ENCODE results near the gene C6orf89. TPM values are rescaled to one million over a fixed set of nuclear protein-coding genes. Genes with fewer than 3 reads are reported as not detected.

The C6orf89 gene
- total RNA-seq, 3 donors from 2014 or later = 27.2 to 27.7 (median 27.4) TPM

- Mint-ChIP-seq H3K36me3 (ENCODE audit: insufficient read depth) (peaks cover 56% of the 10 kb centered on the region), H3K27me3 (ENCODE audit: low read depth) (no peaks in the 10 kb centered on the region), H3K9me3 (no peaks in the 10 kb centered on the region), H3K4me1 (ENCODE audit: low read depth) (peaks cover 38% of the 10 kb centered on the region), H3K4me3 (no peak overlapping the region)
- DNase-seq (no peak), ATAC-seq (no peak)
Observed at GRCh38 chr6:36862848-36863382, 22.8 kb upstream of the C6orf89 start.

GRCh38 chr6:36863670-36864540 lies 21.8 kb upstream of the C6orf89 start:
- no peak for DNase-seq
- Mint-ChIP-seq H3K27me3 (ENCODE audit: low read depth) (no peaks in the 10 kb centered on the region), H3K4me3 (no peak overlapping the region), H3K9me3 (no peaks in the 10 kb centered on the region), H3K36me3 (ENCODE audit: insufficient read depth) (peaks cover 55% of the 10 kb centered on the region), H3K4me1 (ENCODE audit: low read depth) (peaks cover 41% of the 10 kb centered on the region)
- ATAC-seq = no peak

DNA sequence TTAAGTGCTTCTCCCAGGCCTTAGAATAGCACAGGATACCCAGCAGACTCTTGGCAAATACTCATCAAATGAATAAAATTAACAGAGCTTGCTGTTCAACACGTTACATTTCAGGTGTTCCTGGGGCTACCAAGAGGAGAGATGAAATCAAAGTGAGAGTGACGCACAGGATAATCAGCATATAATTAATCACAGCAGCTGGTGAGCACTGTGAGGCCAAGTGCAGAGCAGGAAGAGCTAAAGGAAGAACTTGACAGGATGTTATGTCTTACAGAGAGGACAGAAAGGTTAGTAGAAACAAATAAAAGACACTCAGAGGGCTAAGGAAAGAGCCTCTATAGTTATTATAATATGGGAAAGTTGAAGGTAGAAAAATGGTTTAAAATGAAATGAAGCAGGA lies 19.9 kb upstream of the C6orf89 start:
- H3K4me3 Mint-ChIP-seq = no peak overlapping the region
- H3K36me3 Mint-ChIP-seq (ENCODE audit: insufficient read depth) = peaks cover 60% of the 10 kb centered on the region
- DNase-seq = no peak
- peaks cover 49% of the 10 kb centered on the region for H3K4me1 Mint-ChIP-seq (ENCODE audit: low read depth)
- peak in 1 of 2 donors; percentile 21 for ATAC-seq
- no peaks in the 10 kb centered on the region for H3K9me3 Mint-ChIP-seq
- H3K27me3 Mint-ChIP-seq (ENCODE audit: low read depth) = no peaks in the 10 kb centered on the region

DNA sequence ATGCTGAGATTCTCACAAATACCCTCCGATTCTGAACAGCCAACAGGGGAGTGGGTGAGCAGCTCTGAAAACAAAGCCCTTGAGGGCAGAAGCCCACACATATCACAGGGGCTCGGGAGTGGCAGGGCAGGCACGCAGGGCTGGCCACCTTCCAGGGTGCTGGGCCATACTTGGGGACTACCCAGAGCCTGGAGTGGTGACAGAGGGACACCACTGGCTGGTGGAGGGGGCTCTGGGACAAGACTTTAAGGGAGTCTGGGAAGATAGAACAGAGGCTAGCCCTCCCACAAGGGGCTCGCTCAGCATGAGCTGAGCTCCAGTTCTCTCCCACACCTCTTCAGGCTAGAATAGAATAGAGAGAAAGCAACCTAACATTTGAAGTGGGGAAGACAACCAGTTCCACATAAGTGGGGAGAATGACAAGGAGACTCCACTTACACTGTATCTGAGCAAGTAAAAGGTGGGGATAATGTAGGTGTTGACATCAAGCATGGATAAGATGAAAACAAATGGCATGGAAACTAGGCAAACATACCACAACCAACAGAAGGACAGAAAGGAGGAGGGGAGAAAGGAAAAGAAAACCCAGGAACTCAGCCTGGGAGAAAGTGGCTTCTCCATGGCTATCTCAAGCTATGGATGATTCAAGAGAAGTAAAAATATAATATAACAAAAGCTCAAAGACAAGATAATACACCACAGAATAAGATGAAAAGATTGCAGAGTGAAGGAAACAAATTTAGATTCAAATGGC lies 18.1 kb upstream of the C6orf89 start:
- no peak for DNase-seq
- H3K4me1 Mint-ChIP-seq (ENCODE audit: low read depth) = peaks cover 55% of the 10 kb centered on the region
- no peaks in the 10 kb centered on the region for H3K9me3 Mint-ChIP-seq
- ATAC-seq = no peak
- H3K36me3 Mint-ChIP-seq (ENCODE audit: insufficient read depth) = peaks cover 64% of the 10 kb centered on the region
- no peak overlapping the region for H3K4me3 Mint-ChIP-seq
- no peaks in the 10 kb centered on the region for H3K27me3 Mint-ChIP-seq (ENCODE audit: low read depth)

DNA sequence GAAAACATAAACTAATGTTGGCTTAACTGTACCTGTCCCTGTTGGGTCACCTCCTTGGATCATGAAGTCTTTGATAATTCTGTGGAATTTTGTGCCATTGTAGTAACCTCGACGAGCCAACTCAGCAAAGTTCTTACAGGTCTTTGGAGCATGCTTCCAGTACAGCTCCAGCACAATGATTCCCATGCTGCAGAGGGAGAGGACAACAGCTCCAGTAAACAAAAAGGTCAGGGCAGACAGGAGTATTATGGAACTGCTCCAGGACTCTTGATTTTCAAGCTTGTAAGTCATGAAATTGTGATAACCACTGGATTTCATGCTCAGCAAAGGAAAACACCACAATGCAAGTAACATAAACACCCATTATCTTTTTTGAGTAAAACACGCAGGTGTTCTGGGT lies 14.1 kb upstream of the C6orf89 start:
- DNase-seq (no peak), ATAC-seq (no peak)
- Mint-ChIP-seq H3K4me1 (ENCODE audit: low read depth) (peaks cover 44% of the 10 kb centered on the region), H3K9me3 (no peaks in the 10 kb centered on the region), H3K27me3 (ENCODE audit: low read depth) (no peaks in the 10 kb centered on the region), H3K36me3 (ENCODE audit: insufficient read depth) (peaks cover 38% of the 10 kb centered on the region), H3K4me3 (no peak overlapping the region)

- DNase-seq (no peak), ATAC-seq (no peak)
- H3K27me3 Mint-ChIP-seq (ENCODE audit: low read depth) = peaks cover 4% of the 10 kb centered on the region
- H3K36me3 Mint-ChIP-seq (ENCODE audit: insufficient read depth) = peaks cover 27% of the 10 kb centered on the region
- peaks cover 32% of the 10 kb centered on the region for H3K4me1 Mint-ChIP-seq (ENCODE audit: low read depth)
- peak overlapping the region; percentile 90 for H3K4me3 Mint-ChIP-seq
- H3K9me3 Mint-ChIP-seq = no peaks in the 10 kb centered on the region
Observed at GRCh38 chr6:36873115-36873514, 12.6 kb upstream of the C6orf89 start.

DNA sequence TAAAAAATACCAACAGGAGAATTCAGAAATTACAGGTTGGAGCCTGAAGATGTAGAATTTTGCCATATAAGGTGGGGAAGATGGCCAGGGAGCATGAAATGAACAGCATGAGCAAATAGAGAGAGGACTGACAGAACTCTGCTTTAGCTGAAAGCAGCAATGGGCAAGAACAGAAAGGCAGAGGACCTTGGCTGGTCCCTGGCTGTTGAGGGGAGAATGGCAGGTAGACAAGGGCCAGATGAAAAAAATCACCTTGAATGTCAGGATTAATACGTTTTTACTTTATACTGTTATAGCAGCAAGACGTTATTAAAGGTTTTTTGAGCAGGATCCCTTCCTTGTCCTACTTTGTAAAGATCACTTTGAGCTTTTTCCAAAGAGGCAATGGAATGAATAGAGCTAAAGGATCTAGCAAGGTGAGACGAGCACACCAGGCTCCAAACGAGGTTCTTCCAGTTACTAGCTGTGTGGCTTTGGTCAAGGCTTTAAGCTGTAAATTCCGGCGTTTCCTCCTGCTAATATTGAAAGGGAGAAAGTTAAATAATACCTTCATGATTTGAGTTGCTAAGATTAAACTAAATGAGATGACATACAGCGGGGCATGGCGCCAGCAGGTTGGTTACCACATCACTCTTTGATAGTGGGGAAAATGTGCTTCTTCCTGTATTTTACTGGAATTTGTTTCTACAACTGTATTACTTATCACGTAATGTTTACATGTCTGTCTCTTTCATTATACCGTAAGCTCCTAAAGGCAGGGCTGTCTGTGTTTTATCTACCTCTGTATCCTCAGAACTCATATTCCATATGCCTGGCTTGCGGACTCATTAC lies 11.9 kb upstream of the C6orf89 start:
- H3K27me3 Mint-ChIP-seq (ENCODE audit: low read depth) = peaks cover 5% of the 10 kb centered on the region
- peaks cover 23% of the 10 kb centered on the region for H3K36me3 Mint-ChIP-seq (ENCODE audit: insufficient read depth)
- peaks cover 30% of the 10 kb centered on the region for H3K4me1 Mint-ChIP-seq (ENCODE audit: low read depth)
- no peak for DNase-seq
- no peaks in the 10 kb centered on the region for H3K9me3 Mint-ChIP-seq
- peak in 1 of 2 donors; percentile 3 for ATAC-seq
- peak overlapping the region; percentile 90 for H3K4me3 Mint-ChIP-seq

DNA sequence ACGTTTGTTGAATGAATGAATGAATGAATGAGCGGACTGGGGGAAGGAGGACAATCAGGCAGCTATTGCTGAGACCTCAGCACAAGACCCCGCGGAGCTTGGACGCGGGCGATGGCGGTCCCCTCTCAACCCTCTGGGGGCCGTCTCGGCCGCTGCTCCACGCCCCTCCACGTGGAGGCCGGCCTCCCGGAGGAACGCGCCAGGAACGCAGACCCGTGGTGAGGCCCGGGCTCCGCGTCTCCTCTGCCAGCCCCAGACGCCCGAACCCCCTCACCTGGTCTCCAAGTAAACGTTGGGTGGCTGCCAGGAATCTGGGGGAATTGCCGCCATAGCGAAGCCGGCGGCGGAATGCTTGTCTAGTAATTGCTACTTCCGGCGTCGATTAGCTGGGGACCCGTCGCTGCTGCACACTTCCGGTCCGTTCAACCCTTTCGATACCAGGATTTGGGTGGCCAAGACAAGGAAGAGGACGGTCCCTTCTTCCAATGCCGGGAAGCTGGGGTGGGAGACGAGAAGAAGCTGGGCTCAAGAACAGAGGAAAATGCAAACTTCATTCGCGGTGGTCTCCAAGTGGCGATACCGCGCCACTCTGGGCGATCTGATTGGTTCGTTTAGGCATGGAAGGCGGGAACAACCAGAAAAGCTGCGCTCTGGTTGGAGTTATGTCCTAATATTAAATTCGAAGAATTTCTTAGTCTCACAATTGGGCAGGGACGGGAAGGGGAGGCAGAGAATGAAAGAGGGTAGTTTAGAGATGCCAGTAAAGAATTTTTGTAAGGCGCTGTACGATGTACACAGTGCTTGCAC lies 11.1 kb upstream of the C6orf89 start, which contains the start of gene PPIL1:
TSS of gene PPIL1 (minus strand) at position 361 of the 807 bp plus-strand sequence. CDS start at position 330, 31 bp downstream.
- H3K9me3 Mint-ChIP-seq = no peaks in the 10 kb centered on the region
- ATAC-seq (peak; percentile 91), DNase-seq (peak; percentile 77)
- H3K27me3 Mint-ChIP-seq (ENCODE audit: low read depth) = peaks cover 8% of the 10 kb centered on the region
- H3K4me3 Mint-ChIP-seq = peak within 1 kb of the TSS; percentile 90
- peaks cover 26% of the 10 kb centered on the region for H3K4me1 Mint-ChIP-seq (ENCODE audit: low read depth)
- H3K36me3 Mint-ChIP-seq (ENCODE audit: insufficient read depth) = peaks cover 21% of the 10 kb centered on the region

GRCh38 chr6:36875250-36875633 lies 10.5 kb upstream of the C6orf89 start:
- peaks cover 17% of the 10 kb centered on the region for H3K36me3 Mint-ChIP-seq (ENCODE audit: insufficient read depth)
- peaks cover 26% of the 10 kb centered on the region for H3K4me1 Mint-ChIP-seq (ENCODE audit: low read depth)
- no peaks in the 10 kb centered on the region for H3K9me3 Mint-ChIP-seq
- no peak for ATAC-seq
- peaks cover 9% of the 10 kb centered on the region for H3K27me3 Mint-ChIP-seq (ENCODE audit: low read depth)
- DNase-seq = no peak
- peak overlapping the region; percentile 90 for H3K4me3 Mint-ChIP-seq

- peaks cover 33% of the 10 kb centered on the region for H3K4me1 Mint-ChIP-seq (ENCODE audit: low read depth)
- no peak for ATAC-seq
- H3K36me3 Mint-ChIP-seq (ENCODE audit: insufficient read depth) = no peaks in the 10 kb centered on the region
- peaks cover 1% of the 10 kb centered on the region for H3K27me3 Mint-ChIP-seq (ENCODE audit: low read depth)
- no peaks in the 10 kb centered on the region for H3K9me3 Mint-ChIP-seq
- no peak overlapping the region for H3K4me3 Mint-ChIP-seq
- DNase-seq = no peak
Observed at GRCh38 chr6:36884610-36885009, 1.1 kb upstream of the C6orf89 start.

GRCh38 chr6:36886950-36887618 lies 1.3 kb downstream of the C6orf89 start:
- Mint-ChIP-seq H3K9me3 (no peaks in the 10 kb centered on the region), H3K4me1 (ENCODE audit: low read depth) (peaks cover 34% of the 10 kb centered on the region)

DNA sequence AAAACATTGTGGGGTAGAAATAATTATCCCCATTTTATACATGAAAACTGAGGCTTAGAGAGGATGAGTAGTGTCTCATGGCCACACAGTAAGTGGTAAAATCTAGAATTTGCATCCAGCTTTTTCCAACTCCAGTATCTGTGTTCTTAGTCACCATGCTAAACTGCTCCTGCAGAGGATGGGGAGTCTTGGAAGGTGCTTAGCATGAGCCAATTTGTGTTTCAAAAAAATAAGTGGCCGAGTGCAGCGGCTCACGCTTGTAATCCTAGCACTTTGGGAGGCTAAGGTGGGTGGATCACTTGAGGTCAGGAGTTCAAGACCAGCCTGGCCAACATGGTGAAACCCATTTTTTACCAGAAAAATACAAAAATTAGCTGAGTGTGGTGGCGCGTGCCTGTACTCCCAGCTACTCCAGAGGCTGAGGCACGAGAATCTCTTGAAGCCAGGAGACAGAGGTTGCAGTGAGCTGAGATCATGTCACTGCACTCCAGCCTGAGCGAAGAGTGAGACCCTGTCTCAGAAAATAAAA lies 2.4 kb downstream of the C6orf89 start:
- Mint-ChIP-seq H3K27me3 (ENCODE audit: low read depth) (no peaks in the 10 kb centered on the region), H3K36me3 (ENCODE audit: insufficient read depth) (no peaks in the 10 kb centered on the region), H3K9me3 (no peaks in the 10 kb centered on the region), H3K4me3 (peak overlapping the region; percentile 13), H3K4me1 (ENCODE audit: low read depth) (peaks cover 39% of the 10 kb centered on the region)
- DNase-seq = no peak
- no peak for ATAC-seq

More at GRCh38 chr6:36886950-36887618, 1.3 kb downstream of the C6orf89 start:
- ATAC-seq (no peak), DNase-seq (no peak)
- Mint-ChIP-seq H3K36me3 (ENCODE audit: insufficient read depth) (no peaks in the 10 kb centered on the region), H3K27me3 (ENCODE audit: low read depth) (no peaks in the 10 kb centered on the region), H3K4me3 (peak overlapping the region; percentile 93)

Data from activated T-cell treated with anti-CD3 and anti-CD28 coated beads, Interleukin-2, amount 50 U/mL, for 4 hours (primary cell).